HG02970 (cell line): ENCODE measurements around the gene EFHB.
"Not testable (repeated sequence)": the region's sequence is repeated elsewhere in the genome, so short reads cannot be mapped to it uniquely, and the experiment has no call there.

ENCODE experiments used
- ATAC-seq: cut with Tn5 transposase; IDR thresholded peaks from one replicate; pipeline ENCODE4 v1.9.1; 2021; ENCODE audit warnings: mild to moderate bottlenecking, moderate library complexity, moderate number of reproducible peaks; ENCODE audit not compliant: unreplicated experiment, low FRiP score

EFHB gene

DNA sequence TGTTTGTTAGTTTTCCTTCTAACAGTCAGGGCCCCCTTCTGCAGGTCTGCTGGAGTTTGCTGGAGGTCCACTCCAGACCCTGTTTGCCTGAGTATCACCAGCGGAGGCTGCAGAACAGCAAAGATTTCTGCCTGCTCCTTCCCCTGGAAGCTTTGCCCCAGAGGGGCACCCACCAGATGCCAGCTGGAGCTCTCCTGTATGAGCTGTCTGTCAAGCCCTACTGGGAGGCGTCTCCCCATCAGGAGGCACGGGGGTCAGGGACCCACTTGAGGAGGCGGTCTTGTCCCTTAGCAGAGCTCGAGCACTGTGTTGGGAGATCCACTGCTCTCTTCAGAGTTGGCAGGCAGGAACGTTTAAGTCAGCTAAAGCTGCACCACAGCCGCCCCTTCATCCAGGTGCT lies 87.4 kb downstream of the EFHB start:
- not testable (repeated sequence) for ATAC-seq
